A172 (cell line): ENCODE results near the gene SIX5. TPM values are rescaled to one million over a fixed set of nuclear protein-coding genes. Genes with fewer than 3 reads are reported as not detected.
"Not testable (repeated sequence)": the region's sequence is repeated elsewhere in the genome, so short reads cannot be mapped to it uniquely, and the experiment has no call there.

ENCODE experiments used
- DNase-seq: peaks from one replicate; pipeline ENCODE4 v3.0.0-alpha.2; 2015; ENCODE audit warnings: low spot score
- total RNA-seq: library from RNA; depleted of rRNA; stranded (reverse); fragments of >200 nt; shearing (Covaris generic); gene quantifications from 2 replicates; pipeline ENCODE4 v1.2.3, GENCODE V29; 2014

The SIX5 gene
- total RNA-seq, 1 experiment from 2014 or later = 9.5 TPM

GRCh38 chr19:45754323-45754722, 14.7 kb downstream of the SIX5 start:
- no peak for DNase-seq

- no peak for DNase-seq
These were observed 15.5 kb downstream of the SIX5 start for GRCh38 chr19:45753548-45753947.

- no peak for DNase-seq
These were observed 16.4 kb downstream of the SIX5 start for GRCh38 chr19:45752639-45753038.

- not testable (repeated sequence) for DNase-seq
These were observed 17.6 kb downstream of the SIX5 start for GRCh38 chr19:45751483-45751882.

- DNase-seq = no peak
These were observed 21.5 kb downstream of the SIX5 start for GRCh38 chr19:45747513-45747912.

- DNase-seq = no peak
These were observed 22.2 kb downstream of the SIX5 start for GRCh38 chr19:45746866-45747265.

- no peak for DNase-seq
These were observed 23.4 kb downstream of the SIX5 start for GRCh38 chr19:45745606-45746005.

- DNase-seq = no peak
These were observed 26.1 kb downstream of the SIX5 start for GRCh38 chr19:45742969-45743368.

GRCh38 chr19:45739498-45740439, 29.3 kb downstream of the SIX5 start:
- no peak for DNase-seq

GRCh38 chr19:45733160-45733810, 35.8 kb downstream of the SIX5 start, which contains the start of gene MEIOSIN:
Gene MEIOSIN, plus strand, starts transcription at chr19:45733439. Its CDS starts 1,938 bp downstream, at chr19:45735377.
- DNase-seq = no peak

GRCh38 chr19:45730368-45731288, 38.4 kb downstream of the SIX5 start, which contains the start of gene FBXO46:
Gene FBXO46, minus strand, starts transcription at chr19:45730896. Its CDS starts 17,401 bp downstream, at chr19:45713495.
- DNase-seq = peak; percentile 88

- no peak for DNase-seq
These were observed 39.2 kb downstream of the SIX5 start for GRCh38 chr19:45729800-45730290.

- not testable (repeated sequence) for DNase-seq
These were observed 40.4 kb downstream of the SIX5 start for GRCh38 chr19:45728683-45729082.

- DNase-seq = not testable (repeated sequence)
These were observed 49.0 kb downstream of the SIX5 start for GRCh38 chr19:45720065-45720464.

- DNase-seq = no peak
These were observed 50.9 kb downstream of the SIX5 start for GRCh38 chr19:45717983-45718650.

GRCh38 chr19:45717131-45717982, 51.7 kb downstream of the SIX5 start:
- DNase-seq = peak; percentile 91

GRCh38 chr19:45716359-45717130, 52.5 kb downstream of the SIX5 start:
- no peak for DNase-seq

- DNase-seq = no peak
These were observed 53.9 kb downstream of the SIX5 start for GRCh38 chr19:45715139-45715538.
